Left renal cortex interstitium (tissue), 4 donors: ENCODE measurements around the gene CCDC201. TPM values are rescaled to one million over a fixed set of nuclear protein-coding genes. Genes with fewer than 3 reads are reported as not detected.
"Not testable (repeated sequence)": the region's sequence is repeated elsewhere in the genome, so short reads cannot be mapped to it uniquely, and the experiment has no call there.

ENCODE experiments used
- DNase-seq, 4 donors: peaks; one replicate each; pipeline ENCODE4 v3.0.0-alpha.2; 2013; ENCODE audit warnings: low read depth in 4 of 4, low spot score in 2 of 4, missing footprints in 1 of 4
- polyA plus RNA-seq, 4 donors: library from polyadenylated mRNA; unstranded; fragments of 120-200 nt; gene quantifications; one replicate each; pipeline ENCODE4 v1.2.1, GENCODE V29; 2013; ENCODE audit not compliant: insufficient read length in 4 of 4

Gene CCDC201
- polyA plus RNA-seq, 4 donors, result 0.05 TPM; not detected in 3

DNA sequence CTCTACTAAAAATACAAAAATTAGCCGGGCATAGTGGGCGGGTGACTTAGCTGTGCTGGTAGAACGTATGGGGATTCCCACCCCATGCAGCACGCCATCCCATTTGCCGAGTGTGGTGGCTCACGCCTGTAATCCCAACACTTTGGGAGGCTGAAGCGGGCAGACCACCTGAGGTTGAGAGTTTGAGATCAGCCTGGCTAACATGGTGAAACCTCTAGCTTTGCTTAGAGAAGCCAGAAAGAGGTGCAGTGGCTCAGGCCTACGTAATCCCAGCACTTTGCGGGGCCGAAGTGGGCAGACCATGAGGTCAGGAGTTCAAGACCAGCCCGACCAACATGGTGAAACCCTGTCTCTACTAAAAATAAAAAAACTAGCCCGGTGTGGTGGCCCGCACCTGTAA lies 45.2 kb downstream of the CCDC201 start:
- DNase-seq, result not testable (repeated sequence)

- not testable (repeated sequence) for DNase-seq
Measured at GRCh38 chr7:45826550-45826949, 46.3 kb downstream of the CCDC201 start.

- not testable (repeated sequence) for DNase-seq
Measured at GRCh38 chr7:45818763-45819162, 54.1 kb downstream of the CCDC201 start.

- not testable (repeated sequence) for DNase-seq
Measured at GRCh38 chr7:45817913-45818312, 55.0 kb downstream of the CCDC201 start.

DNA sequence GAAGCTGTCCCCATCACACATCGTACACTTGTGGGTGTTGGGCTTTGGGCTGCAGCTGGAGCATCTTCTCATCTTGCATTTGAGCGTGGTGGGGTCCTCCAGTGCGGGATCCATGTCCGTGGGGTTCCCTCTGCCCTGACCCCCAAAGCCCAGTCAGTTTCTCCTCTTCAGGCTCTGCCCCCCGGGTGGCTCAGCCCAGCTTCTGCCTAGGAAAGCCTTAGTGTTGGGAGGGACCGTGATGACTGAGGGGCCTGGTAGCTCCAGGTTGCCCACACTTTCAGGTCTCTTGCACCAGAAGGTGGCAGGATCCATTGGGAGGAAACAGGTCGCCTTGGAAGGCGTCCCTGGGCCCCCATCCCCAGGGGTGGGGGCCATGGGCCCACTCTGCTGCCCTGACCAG lies 55.9 kb downstream of the CCDC201 start:
- not testable (repeated sequence) for DNase-seq

GRCh38 chr7:45814216-45815118 lies 58.4 kb downstream of the CCDC201 start:
- not testable (repeated sequence) for DNase-seq

DNA sequence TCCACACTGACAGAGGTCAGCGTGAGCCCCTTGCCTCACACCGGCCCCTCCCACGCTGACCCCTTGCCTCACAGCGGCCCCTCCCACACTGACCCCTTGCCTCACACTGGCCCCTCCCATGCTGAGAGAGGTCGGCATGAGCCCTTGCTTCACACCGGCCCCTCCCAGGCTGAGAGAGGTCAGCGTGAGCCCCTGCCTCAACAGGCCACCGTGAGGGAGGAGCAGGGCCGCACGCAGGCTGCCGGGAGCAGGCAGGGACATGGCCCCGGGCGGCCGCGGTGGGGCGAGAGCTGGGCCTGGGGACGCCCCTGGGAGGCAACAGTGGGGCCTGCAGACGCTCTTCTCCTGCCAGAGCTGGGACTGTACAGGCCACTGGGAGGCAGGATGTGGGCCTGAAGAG lies 59.1 kb downstream of the CCDC201 start:
- DNase-seq, result not testable (repeated sequence)

DNA sequence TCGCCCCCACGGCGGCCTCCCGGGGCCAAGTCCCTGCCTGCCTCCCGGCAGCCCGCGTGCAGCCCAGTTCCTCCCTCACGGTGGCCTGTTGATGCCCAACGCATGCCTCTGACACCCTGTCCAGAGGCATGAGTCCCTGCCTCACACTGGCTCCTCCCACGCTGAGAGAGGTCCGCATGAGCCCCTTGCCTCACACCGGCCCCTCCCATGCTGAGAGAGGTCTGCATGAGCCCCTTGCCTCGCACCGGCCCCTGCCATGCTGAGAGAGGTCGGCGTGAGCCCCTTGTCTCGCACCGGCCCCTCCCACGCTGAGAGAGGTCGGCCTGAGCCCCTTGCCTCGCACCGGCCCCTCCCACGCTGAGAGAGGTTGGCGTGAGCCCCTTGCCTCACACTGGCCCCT lies 59.9 kb downstream of the CCDC201 start:
- DNase-seq, result no peak

GRCh38 chr7:45811652-45812234 lies 61.1 kb downstream of the CCDC201 start:
- DNase-seq, result not testable (repeated sequence)

DNA sequence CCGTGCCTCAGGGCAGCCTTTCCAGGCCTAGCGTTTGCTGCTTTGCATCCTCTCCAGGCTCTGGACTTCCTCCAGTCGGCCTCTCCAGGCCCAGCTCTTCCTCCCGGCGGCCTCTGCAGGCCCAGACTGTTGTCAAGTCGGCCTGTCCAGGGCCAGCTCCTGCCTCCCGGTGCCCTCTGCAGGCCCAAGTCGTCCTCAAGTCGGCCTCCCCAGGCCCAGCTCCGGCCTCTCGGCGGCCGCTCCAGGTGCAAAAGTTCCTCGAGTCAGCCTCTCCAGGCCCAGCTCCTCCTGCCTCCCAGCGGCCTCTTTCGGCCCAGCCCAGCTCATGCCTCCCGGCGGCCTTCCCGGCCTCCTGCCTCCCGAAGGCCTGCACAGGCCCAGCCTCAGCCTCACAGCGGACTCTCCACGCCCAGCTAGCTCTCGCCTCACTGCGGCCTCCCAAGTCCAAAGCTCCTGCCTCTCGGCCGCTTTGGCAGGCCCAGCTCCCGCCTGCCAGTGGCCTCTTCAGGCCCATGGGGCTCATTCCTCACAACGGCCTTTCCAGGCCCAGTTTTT lies 62.4 kb downstream of the CCDC201 start:
- not testable (repeated sequence) for DNase-seq

Other genes with a start within 250 kb of the CCDC201 start
- gene IGFBP1, start 15.4 kb upstream of the CCDC201 start, polyA plus RNA-seq, result 1 to 10 TPM in 1 of 4 donors, under 1 TPM in 3; 0.49 to 1.2 (median 0.60) TPM
- 100 to 1,000 TPM in 1 of 4 donors, 10 to 100 TPM in 3; 81.6 to 112 (median 89.7) TPM for gene IGFBP3, start 48.2 kb upstream of the CCDC201 start, polyA plus RNA-seq